ENCODE data around the gene GRIP1.

The GRIP1 gene

DNA sequence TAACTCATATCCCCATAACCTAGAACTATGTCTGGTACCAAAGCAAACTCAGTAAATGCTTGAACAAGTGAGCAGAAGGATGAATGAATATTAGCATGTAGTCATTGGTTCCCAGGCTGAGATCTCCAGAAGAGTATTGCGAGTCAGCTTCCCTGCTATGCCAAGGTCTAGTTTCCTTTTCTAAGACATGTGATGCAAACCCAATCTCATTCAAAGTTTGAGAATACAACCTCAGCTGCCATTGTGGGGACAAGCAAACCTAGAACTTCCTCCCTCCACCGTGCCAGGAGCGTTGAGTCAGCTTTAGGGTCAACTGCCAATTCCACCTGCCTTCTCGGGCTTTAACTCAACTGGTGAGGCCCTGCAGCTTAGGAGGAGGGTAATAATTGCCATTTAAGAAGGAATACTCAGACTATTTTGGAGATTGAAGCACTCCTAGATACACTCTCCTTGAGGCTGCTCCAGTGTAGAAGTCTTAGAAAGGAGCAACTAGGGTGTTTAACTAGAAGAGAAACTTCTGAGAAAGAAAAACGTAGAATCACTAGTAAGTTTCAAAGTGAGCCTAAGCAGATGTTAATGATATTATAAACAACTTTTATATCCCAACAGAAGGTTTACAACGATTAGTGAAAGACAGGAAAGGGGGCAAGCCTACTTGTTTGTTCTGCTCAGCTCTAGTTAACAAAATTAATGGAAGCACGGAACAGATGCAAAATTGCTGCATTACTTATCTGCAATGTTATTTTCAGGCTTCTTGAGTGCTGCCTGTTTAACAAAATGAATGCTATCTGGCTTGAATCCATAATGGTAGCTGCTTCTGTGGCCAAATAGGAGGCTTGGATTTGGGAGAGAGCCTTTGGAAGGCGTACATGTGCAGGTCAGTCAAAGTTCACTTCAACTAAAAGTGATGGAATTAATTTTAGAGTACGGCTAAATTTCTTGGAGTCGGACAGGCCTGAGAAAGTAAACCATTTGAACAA is 279.7 kb downstream of the GRIP1 start:
- H3K9me3 Mint-ChIP-seq, result no peaks in the 10 kb centered on the region
- no peak overlapping the region for H3K4me3 Mint-ChIP-seq
- H3K36me3 Mint-ChIP-seq (ENCODE audit: low read depth), result no peaks in the 10 kb centered on the region
- peak overlapping the region; percentile 30 for H3K27ac Mint-ChIP-seq
- H3K27me3 Mint-ChIP-seq, result no peaks in the 10 kb centered on the region
- intact Hi-C loops (cut with micrococcal nuclease), result no loop called here
- H3K4me1 Mint-ChIP-seq (ENCODE audit: low read depth), result peaks cover 28% of the 10 kb centered on the region

DNA sequence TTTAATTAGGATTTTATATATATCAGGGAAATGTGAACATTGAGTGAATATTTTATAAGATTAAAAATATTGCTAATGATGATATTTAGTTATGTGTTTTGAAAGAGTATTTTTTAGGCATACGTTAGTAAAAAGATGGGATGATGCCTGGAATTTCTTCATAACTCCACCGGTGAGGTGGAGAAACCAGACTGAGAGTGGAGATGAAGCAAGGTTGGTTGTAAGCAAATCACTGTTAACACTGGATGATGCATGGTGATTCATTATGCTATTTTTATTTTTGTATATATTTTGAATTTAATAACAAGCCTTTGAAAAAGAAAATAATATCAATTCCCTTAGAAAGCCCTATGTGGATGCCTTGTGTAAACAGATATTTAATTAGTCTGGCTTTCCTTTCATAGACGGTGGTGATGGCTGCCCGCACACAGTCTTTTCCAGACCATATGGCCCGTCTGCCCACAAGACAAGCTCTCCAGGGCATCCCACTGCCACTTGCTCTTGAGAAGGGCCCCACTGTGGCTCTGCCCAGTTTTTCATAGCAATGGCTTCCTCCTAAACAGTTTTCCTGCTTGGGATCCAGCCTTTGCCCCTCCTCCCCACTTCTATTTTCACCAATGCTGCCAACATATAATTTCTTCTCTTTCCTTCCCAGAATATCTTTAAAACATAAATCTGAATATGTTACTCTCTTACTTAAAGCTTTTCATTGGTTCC is 281.1 kb downstream of the GRIP1 start:
- no peaks in the 10 kb centered on the region for H3K9me3 Mint-ChIP-seq
- H3K27me3 Mint-ChIP-seq, result no peaks in the 10 kb centered on the region
- no peak overlapping the region for H3K4me3 Mint-ChIP-seq
- H3K27ac Mint-ChIP-seq, result no peak overlapping the region
- intact Hi-C loops (cut with micrococcal nuclease), result no loop called here
- peaks cover 28% of the 10 kb centered on the region for H3K4me1 Mint-ChIP-seq (ENCODE audit: low read depth)
- no peaks in the 10 kb centered on the region for H3K36me3 Mint-ChIP-seq (ENCODE audit: low read depth)

DNA sequence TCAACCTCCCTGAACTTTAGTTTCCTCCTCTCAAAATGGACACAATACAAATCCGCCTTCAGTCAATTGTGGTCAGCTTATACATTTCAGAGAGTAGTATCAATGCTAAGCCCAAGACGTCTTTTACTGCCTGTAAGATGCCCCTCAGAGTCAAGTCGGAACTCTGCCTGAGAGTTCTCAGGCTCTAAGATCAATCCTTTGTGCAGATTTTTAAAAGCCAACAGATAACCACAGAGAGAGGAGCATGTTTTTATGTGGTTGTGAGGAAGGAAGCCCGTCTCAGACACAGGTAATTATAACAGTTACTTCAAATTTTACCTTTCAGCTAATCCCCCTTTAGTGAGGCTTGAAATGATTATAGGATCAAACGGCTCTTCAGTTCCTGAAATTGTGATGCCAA is 285.0 kb downstream of the GRIP1 start:
- peaks cover 38% of the 10 kb centered on the region for H3K4me1 Mint-ChIP-seq (ENCODE audit: low read depth)
- H3K9me3 Mint-ChIP-seq, result no peaks in the 10 kb centered on the region
- intact Hi-C loops (cut with micrococcal nuclease), result no loop called here
- no peak overlapping the region for H3K4me3 Mint-ChIP-seq
- no peak overlapping the region for H3K27ac Mint-ChIP-seq
- no peaks in the 10 kb centered on the region for H3K36me3 Mint-ChIP-seq (ENCODE audit: low read depth)
- H3K27me3 Mint-ChIP-seq, result no peaks in the 10 kb centered on the region

DNA sequence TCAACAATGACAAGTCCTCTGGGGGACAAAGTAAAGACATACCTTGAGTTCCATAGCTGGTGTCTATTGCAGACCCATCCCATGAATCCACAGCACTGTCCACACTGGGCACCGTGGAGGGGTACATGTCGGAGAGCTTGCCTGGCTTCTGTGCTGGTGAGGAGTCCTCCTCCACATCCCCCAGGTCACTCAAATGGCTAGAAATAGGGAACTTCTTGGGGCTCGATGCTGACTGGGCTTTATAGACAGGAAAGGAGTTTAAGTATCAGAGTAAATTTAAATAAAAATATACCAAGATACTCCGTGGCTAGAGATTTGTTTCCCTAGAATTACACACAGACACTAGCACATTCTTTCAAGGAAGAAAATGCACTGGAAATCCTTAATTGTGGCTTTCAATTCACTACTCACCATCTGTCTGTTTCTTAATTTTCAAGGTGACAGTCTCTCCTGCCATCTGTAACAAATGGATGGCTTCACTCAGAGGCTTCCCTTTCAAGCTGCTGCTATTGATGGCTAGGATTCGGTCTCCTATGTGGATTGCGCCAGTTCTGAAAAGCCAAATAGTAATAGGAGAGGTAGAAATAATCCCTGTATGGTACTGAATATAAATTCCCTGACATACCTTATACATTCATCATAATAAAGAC is 286.5 kb downstream of the GRIP1 start:
- Mint-ChIP-seq H3K27ac (peak overlapping the region; percentile 46), H3K4me3 (no peak overlapping the region), H3K36me3 (ENCODE audit: low read depth) (peaks cover 2% of the 10 kb centered on the region), H3K27me3 (no peaks in the 10 kb centered on the region), H3K9me3 (peaks cover 4% of the 10 kb centered on the region), H3K4me1 (ENCODE audit: low read depth) (peaks cover 40% of the 10 kb centered on the region)
- intact Hi-C loops (cut with micrococcal nuclease), result no loop called here

DNA sequence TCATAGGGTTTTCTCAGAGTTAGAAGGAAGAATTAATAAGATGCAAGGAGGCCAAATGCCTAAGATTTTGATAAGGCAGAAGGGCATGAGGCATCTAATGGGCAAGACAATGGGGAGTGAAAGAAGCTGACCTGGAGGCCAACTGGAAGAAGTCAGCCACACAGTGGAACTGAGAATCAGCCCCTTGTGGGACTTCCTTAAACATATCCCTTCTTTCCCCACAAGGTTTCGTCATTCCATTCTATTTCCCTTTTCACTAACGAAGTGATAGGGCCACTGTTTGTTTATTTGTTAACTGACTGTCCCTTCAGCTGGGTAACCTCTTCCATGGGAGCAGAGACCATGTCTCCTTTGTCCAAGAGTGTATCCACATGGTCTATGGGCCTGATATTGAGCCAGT is 290.4 kb downstream of the GRIP1 start:
- peak overlapping the region; percentile 80 for H3K27ac Mint-ChIP-seq
- H3K4me1 Mint-ChIP-seq (ENCODE audit: low read depth), result peaks cover 39% of the 10 kb centered on the region
- no peaks in the 10 kb centered on the region for H3K27me3 Mint-ChIP-seq
- intact Hi-C loops (cut with micrococcal nuclease), result no loop called here
- H3K4me3 Mint-ChIP-seq, result no peak overlapping the region
- H3K36me3 Mint-ChIP-seq (ENCODE audit: low read depth), result peaks cover 7% of the 10 kb centered on the region
- H3K9me3 Mint-ChIP-seq, result peaks cover 10% of the 10 kb centered on the region

DNA sequence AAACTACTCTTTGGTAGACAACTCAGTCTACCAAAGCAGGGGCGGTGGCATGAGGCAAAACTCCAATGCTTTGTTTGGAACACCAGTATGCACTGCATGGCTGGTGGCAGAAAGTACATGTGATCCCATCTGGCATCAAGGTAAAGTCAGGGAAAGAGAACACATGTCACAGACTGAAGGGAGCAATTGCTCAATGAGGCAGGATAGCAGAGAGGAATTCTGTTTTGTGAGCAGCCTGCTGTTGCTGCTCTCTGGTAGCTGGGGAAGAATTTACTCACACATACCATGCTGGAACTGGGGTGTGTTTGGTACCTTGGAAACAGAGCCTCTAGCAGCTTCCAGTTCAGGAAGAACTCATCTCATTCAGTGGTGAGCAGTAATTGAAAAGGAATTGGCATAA is 291.8 kb downstream of the GRIP1 start:
- peaks cover 40% of the 10 kb centered on the region for H3K4me1 Mint-ChIP-seq (ENCODE audit: low read depth)
- H3K27me3 Mint-ChIP-seq, result no peaks in the 10 kb centered on the region
- no peak overlapping the region for H3K4me3 Mint-ChIP-seq
- intact Hi-C loops (cut with micrococcal nuclease), result no loop called here
- H3K9me3 Mint-ChIP-seq, result peaks cover 10% of the 10 kb centered on the region
- peaks cover 7% of the 10 kb centered on the region for H3K36me3 Mint-ChIP-seq (ENCODE audit: low read depth)
- peak overlapping the region; percentile 27 for H3K27ac Mint-ChIP-seq

DNA sequence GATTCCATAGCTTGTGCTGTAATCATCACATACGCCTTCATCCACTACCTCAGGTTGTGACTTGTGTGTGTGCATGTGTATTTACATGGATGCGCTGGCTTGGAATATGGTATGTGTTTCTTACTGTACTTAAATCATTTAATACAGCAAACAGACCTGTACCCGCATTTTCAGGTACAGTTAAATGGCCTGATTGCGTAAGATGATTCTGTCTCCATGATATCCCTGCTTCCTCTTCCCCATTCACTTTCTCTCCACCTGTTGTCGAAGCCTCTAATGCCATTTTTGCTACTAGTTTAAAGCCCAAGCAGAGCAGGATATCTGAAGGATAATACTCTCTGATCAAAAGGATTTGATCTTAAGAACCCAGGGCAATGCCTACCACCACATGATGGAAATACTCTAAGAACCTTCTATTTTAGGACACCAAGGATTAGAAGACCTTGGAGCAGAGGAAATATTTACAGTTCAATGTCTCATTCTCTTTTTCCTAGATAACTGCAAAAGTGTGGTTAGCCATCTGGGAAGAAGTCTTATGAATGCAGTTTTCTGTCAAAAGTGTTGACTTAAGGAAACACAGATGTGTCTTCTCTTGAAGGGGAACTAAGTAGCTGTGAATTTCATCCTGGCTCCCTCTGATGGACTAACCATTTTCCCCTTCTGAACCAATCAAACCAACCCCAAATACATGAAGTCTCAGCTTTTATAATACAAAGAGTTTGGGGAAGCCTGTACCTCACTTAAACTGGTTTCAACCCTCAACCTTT is 297.9 kb downstream of the GRIP1 start:
- H3K4me3 Mint-ChIP-seq, result no peak overlapping the region
- H3K36me3 Mint-ChIP-seq (ENCODE audit: low read depth), result no peaks in the 10 kb centered on the region
- no peaks in the 10 kb centered on the region for H3K9me3 Mint-ChIP-seq
- H3K4me1 Mint-ChIP-seq (ENCODE audit: low read depth), result peaks cover 43% of the 10 kb centered on the region
- H3K27me3 Mint-ChIP-seq, result no peaks in the 10 kb centered on the region
- H3K27ac Mint-ChIP-seq, result peak overlapping the region; percentile 82
- intact Hi-C loops (cut with micrococcal nuclease), result no loop called here

DNA sequence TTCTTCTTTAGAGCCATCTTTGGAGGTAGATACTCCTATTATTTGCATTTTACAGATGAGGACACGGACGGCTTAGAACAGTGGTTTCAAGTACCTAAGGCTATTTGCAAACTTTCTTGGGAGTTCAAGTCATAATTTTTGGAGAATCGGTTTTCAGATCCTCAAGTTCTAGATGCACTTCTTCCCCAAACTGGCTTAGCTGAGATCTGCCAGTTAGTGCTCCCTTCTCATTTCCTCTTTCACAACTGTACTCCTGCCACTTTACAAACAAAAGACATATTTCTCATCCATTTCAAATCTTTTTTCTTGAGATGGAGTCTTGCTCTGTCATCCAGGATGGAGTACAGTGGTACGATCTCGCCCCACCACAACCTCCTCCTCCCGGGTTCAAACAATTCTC is 299.3 kb downstream of the GRIP1 start:
- Mint-ChIP-seq H3K9me3 (no peaks in the 10 kb centered on the region), H3K4me1 (ENCODE audit: low read depth) (peaks cover 42% of the 10 kb centered on the region), H3K27me3 (no peaks in the 10 kb centered on the region), H3K27ac (peak overlapping the region; percentile 82), H3K4me3 (peak overlapping the region; percentile 45), H3K36me3 (ENCODE audit: low read depth) (no peaks in the 10 kb centered on the region)
- intact Hi-C loops (cut with micrococcal nuclease), result no loop called here

DNA sequence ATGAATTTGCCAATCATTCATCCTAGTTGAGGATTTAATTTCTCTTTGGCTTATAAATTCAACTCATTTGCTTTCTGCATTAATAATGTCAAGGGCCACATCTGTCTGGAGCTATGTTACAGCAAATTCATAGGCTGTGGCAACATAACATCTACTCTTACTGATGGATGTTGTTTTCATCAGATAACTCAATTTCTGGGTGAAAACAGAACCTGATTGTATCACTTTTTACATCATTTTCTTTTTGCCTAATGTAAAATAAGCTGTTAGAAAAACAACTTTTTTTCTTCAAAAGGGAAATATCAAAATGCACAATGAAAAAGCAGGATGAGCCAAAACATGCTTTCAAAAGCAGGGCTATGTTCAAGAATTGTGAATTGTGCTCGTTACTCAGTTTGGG is 303.3 kb downstream of the GRIP1 start:
- Mint-ChIP-seq H3K27me3 (no peaks in the 10 kb centered on the region), H3K27ac (no peak overlapping the region), H3K36me3 (ENCODE audit: low read depth) (no peaks in the 10 kb centered on the region), H3K4me3 (no peak overlapping the region), H3K4me1 (ENCODE audit: low read depth) (peaks cover 17% of the 10 kb centered on the region), H3K9me3 (no peaks in the 10 kb centered on the region)
- intact Hi-C loops (cut with micrococcal nuclease), result no loop called here

DNA sequence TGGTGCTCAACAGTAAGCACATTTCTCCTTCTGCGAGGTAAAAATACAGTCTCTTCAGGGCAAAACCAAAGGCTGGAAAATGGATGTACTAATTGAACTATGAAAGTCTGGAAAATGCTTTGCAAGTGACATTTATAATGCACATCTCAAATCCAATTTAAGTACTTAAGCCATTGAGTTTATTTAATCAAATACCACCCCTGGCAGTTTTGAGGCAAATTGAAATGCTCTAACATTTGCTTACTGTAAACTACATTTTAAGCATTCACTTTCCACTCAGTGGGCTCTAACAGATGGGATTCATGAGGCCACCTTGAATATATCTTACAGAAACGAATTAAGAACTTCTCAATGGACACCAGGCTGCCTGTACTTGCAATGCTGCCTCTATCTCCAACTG is 306.9 kb downstream of the GRIP1 start:
- peaks cover 11% of the 10 kb centered on the region for H3K4me1 Mint-ChIP-seq (ENCODE audit: low read depth)
- H3K36me3 Mint-ChIP-seq (ENCODE audit: low read depth), result no peaks in the 10 kb centered on the region
- intact Hi-C loops (cut with micrococcal nuclease), result no loop called here
- H3K9me3 Mint-ChIP-seq, result no peaks in the 10 kb centered on the region
- no peaks in the 10 kb centered on the region for H3K27me3 Mint-ChIP-seq
- H3K27ac Mint-ChIP-seq, result no peak overlapping the region
- H3K4me3 Mint-ChIP-seq, result no peak overlapping the region

DNA sequence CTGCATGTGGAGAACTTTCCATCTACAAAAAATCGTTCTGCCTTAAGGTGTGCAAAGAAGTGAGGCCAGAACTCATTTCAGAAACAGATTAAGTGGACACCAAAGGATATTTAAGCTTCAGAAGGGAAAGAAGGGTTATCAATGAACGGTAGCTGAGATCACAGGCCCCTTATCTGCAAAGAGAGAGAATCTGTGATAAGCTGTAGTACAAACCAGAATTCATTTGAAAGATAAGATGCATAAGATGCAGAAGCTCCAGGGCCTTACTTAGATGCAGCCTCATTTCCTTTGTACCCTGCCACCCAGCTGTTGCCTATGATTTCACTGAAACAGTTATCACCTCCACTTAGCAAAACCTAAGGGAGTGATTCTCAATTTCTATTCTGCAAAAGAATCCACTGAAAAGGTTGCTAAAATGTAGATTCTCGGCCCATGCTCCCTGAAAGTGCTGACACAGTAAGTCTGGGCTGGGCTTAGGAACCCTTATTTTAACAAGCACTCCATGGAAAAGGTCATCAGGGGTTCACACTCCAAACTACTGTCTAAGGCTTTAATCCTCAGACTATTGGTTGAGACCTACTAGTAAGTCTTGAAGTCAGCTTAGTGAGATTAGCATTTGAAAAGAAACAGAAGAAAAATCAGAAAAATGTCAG is 311.7 kb downstream of the GRIP1 start:
- H3K4me3 Mint-ChIP-seq, result no peak overlapping the region
- no peaks in the 10 kb centered on the region for H3K36me3 Mint-ChIP-seq (ENCODE audit: low read depth)
- no peaks in the 10 kb centered on the region for H3K9me3 Mint-ChIP-seq
- H3K27me3 Mint-ChIP-seq, result no peaks in the 10 kb centered on the region
- no peak overlapping the region for H3K27ac Mint-ChIP-seq
- intact Hi-C loops (cut with micrococcal nuclease), result no loop called here
- H3K4me1 Mint-ChIP-seq (ENCODE audit: low read depth), result peaks cover 25% of the 10 kb centered on the region

DNA sequence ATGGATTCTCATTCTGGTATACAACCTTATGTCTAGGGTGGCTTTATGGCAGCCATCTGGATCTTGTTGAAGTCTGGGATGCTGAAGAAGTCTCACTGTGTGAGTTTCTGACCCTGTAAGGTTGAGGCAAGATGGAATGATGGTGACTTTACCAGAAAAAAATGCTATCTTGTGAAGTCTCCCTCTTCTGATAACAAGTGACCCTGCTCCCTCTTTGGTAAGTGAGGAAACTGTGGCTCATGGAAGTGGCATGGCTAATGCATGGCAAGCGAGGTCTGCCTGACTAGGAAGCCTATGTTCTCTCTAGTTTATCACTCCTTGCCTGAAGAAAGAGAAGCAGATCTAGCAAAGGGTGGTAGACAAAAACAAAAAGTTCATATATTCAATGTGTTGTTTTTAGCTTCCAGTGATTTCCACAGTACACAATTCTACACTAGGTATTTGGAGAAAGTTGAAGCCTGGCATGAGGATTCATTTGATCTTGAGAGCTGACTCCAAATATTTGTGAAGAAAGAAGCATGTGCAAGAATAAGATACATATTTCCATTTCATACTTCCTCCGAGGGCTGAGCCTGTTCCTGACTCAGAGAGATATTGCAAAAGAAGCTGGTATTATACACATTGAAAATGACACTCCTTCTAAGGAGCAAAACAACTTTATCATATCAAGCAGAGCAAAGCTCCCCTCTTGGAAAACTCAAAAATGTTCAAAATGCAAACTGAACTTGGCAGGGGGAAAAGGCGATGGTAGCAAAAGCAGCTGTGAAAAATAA is 313.0 kb downstream of the GRIP1 start:
- Mint-ChIP-seq H3K9me3 (no peaks in the 10 kb centered on the region), H3K27me3 (no peaks in the 10 kb centered on the region), H3K4me1 (ENCODE audit: low read depth) (peaks cover 25% of the 10 kb centered on the region), H3K4me3 (no peak overlapping the region), H3K27ac (no peak overlapping the region), H3K36me3 (ENCODE audit: low read depth) (no peaks in the 10 kb centered on the region)
- intact Hi-C loops (cut with micrococcal nuclease), result no loop called here

DNA sequence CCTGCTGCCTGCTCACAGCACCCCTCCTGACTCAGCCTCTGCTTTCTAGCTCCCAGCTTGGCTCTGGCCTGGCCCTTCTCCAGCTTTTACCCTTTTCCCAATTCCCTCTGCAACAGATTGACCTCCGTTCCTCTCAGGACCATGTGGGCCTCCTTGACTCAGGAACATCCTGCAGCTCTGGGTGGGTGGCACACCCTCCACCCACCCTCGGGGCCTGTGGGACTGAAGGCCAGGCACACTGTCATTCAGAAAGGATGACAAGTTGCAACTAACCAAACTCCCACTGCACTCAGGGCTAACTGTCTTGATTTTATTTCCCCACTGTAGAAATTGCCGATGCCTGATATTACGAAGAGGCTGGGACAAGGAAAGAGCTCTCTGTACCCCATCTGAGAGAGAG is 317.2 kb downstream of the GRIP1 start:
- no peak overlapping the region for H3K27ac Mint-ChIP-seq
- intact Hi-C loops (cut with micrococcal nuclease), result no loop called here

More for the DNA sequence above, 317.2 kb downstream of the GRIP1 start:
- Mint-ChIP-seq H3K4me3 (no peak overlapping the region), H3K9me3 (no peaks in the 10 kb centered on the region), H3K27me3 (no peaks in the 10 kb centered on the region), H3K4me1 (ENCODE audit: low read depth) (peaks cover 11% of the 10 kb centered on the region), H3K36me3 (ENCODE audit: low read depth) (no peaks in the 10 kb centered on the region)

All from dendritic cell treated with granulocyte-macrophage colony-stimulating factor and Interleukin-4, amounts not matched to agents 40 ng/mL and 50 ng/mL, for 4 days (primary cell).